ENCODE results near the gene MEMO1. TPM values are rescaled to one million over a fixed set of nuclear protein-coding genes. Genes with fewer than 3 reads are reported as not detected.
A peak's percentile ranks its signal among the peaks of the same experiment; 100 is the strongest.

The MEMO1 gene
- total and polyA plus RNA-seq, 9 of the 15 experiments (the other 6 are each of a cell fraction or from before 2014, with no cell fraction given): 22.1 to 87.7 (median 61.2) TPM

DNA sequence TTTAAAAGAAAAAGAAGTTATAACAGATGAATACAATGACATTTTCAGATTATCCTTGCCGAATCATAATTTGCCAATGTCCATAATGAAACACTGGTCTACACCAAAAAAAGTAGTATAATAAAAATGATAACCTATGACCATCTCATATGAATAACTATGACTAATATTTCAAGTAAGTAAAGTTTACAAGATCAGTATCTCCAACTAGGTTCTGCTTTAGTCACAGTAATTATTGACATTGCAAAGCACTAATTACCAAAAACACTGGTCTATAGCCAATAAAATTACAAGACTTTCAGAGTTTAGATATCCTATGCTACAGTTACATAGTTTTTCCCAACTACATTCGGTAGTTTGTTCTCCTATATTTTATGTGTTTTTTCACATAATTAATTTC is 136.7 kb downstream of the MEMO1 start:
- Histone ChIP-seq H3K9me1 (ENCODE audit: control insufficient read depth, insufficient read depth, low read length) (no peaks in the 10 kb centered on the region), H3K36me3 (ENCODE audit: control insufficient read depth, insufficient read depth, low read length) (peaks cover 6% of the 10 kb centered on the region; the same call in 2 of the 3 replicates), H3K9ac (ENCODE audit: insufficient read depth in 1 of 2, low read depth in 2 of 2, low read length in 2 of 2) (no peak overlapping the region), H3K4me3 (no peak overlapping the region), H3K4me1 (replicated peaks in 1 of 2; ENCODE audit: control insufficient read depth in 2 of 2, insufficient read depth in 2 of 2, low read length in 2 of 2) (no peaks in the 10 kb centered on the region), H3K27me3 (ENCODE audit: control insufficient read depth in 2 of 2, insufficient read depth in 2 of 2, low read length in 2 of 2) (no peaks in the 10 kb centered on the region), H3K9me3 (replicated peaks; ENCODE audit: control insufficient read depth, insufficient read depth, low read depth, low read length) (no peaks in the 10 kb centered on the region), H3K79me2 (ENCODE audit: control insufficient read depth, insufficient read depth, low read length) (no peaks in the 10 kb centered on the region), H3K4me2 (ENCODE audit: insufficient read depth, low read length) (no peak overlapping the region), H3K27ac (ENCODE audit: extremely low read depth, low read depth, low read length) (no peak overlapping the region), H2AFZ (ENCODE audit: low read depth, low read length) (no peak overlapping the region), H4K20me1 (replicated peaks; ENCODE audit: control insufficient read depth, insufficient read depth, low read length) (no peaks in the 10 kb centered on the region; the same call in 1 of the 2 replicates)
- 87% methylated on average over 2 of the region's 2 CpGs for WGBS (ENCODE audit: insufficient coverage, low coverage, missing lambda C conversion rate)
- CTCF ChIA-PET (ENCODE audit: low intra/inter-chr PET ratio): no interaction called here
- POLR2A ChIA-PET: no interaction called here
- TF ChIP-seq TGIF2 (CRISPR knock-in tag; IDR thresholded peaks at IDR 0.05): no peak
- peak; percentile 27; the same call in 1 of the 2 replicates for TF ChIP-seq FOSL1 (tag; conservative IDR thresholded peaks at IDR 0.05)
- intact Hi-C loops (cut with micrococcal nuclease) (no loop called here), in situ Hi-C loops (cut with MboI) (no loop called here)
- BruUV-seq (replicated peaks): no TSS peak
- FAIRE-seq: peak; percentile 58
- no peak for DNase-seq (ENCODE audit: extremely low read depth in 1 of 4, low spot score in 3 of 4)
- ATAC-seq: no peak

GRCh38 chr2:31865215-31865614 is 145.6 kb downstream of the MEMO1 start:
- no peak for TF ChIP-seq CXXC5 (CRISPR knock-in tag; IDR thresholded peaks at IDR 0.05)
- TF ChIP-seq FOXM1 (IDR thresholded peaks at IDR 0.05; ENCODE audit: low read depth): no peak
- no peak for TF ChIP-seq FOXM1 (CRISPR knock-in tag; IDR thresholded peaks at IDR 0.05; ENCODE audit: low read depth)
- TF ChIP-seq CHD1 (IDR thresholded peaks at IDR 0.05; ENCODE audit: low read length): no peak
- TF ChIP-seq PTRF (tag; IDR thresholded peaks at IDR 0.05): no peak
- TF ChIP-seq MCM3 (IDR thresholded peaks at IDR 0.05): no peak
- TF ChIP-seq ZNF274 (IDR thresholded peaks at IDR 0.05; ENCODE audit: borderline replicate concordance, low read depth, low read length): no peak
- no peak for ATAC-seq
- Histone ChIP-seq H3K27ac (ENCODE audit: extremely low read depth, low read depth, low read length) (no peak overlapping the region), H3K4me2 (ENCODE audit: insufficient read depth, low read length) (no peak overlapping the region), H4K20me1 (replicated peaks; ENCODE audit: control insufficient read depth, insufficient read depth, low read length) (no peaks in the 10 kb centered on the region), H3K9me1 (ENCODE audit: control insufficient read depth, insufficient read depth, low read length) (no peaks in the 10 kb centered on the region), H3K4me1 (replicated peaks in 1 of 2; ENCODE audit: control insufficient read depth in 2 of 2, insufficient read depth in 2 of 2, low read length in 2 of 2) (no peaks in the 10 kb centered on the region), H3K9ac (ENCODE audit: insufficient read depth in 1 of 2, low read depth in 2 of 2, low read length in 2 of 2) (no peak overlapping the region), H3K79me2 (ENCODE audit: control insufficient read depth, insufficient read depth, low read length) (no peaks in the 10 kb centered on the region), H3K36me3 (ENCODE audit: control insufficient read depth, insufficient read depth, low read length) (peaks cover 8% of the 10 kb centered on the region; the same call in 1 of the 3 replicates), H3K9me3 (replicated peaks; ENCODE audit: control insufficient read depth, insufficient read depth, low read depth, low read length) (no peaks in the 10 kb centered on the region), H3K27me3 (ENCODE audit: control insufficient read depth in 2 of 2, insufficient read depth in 2 of 2, low read length in 2 of 2) (no peaks in the 10 kb centered on the region), H2AFZ (ENCODE audit: low read depth, low read length) (no peak overlapping the region), H3K4me3 (no peak overlapping the region)
- in situ Hi-C loops (cut with MboI): no loop called here
- ChIA-PET CTCF (ENCODE audit: low intra/inter-chr PET ratio) (no interaction called here), POLR2A (interaction anchor here (0.7 to 1.4 kb wide), 2 partner anchors 11 to 15 kb away, joined by 3 read pairs; no protein-coding TSS in a partner anchor)
- DNase-seq (ENCODE audit: extremely low read depth in 1 of 4, low spot score in 3 of 4): no peak
- intact Hi-C loops (cut with micrococcal nuclease): no loop called here
- BruUV-seq (replicated peaks): no TSS peak
- FAIRE-seq: no peak
